ENCODE results near the gene B3GALT5.

- no peak for TF ChIP-seq CTCF (optimal IDR thresholded peaks at IDR 0.05 in 1 of 3, IDR thresholded peaks at IDR 0.05 in 1 of 3, conservative IDR thresholded peaks at IDR 0.05 in 1 of 3; ENCODE audit: extremely low read depth in 1 of 3, insufficient read depth in 2 of 3, low read length in 3 of 3)
- no peak for TF ChIP-seq EZH2 (IDR thresholded peaks at IDR 0.05; ENCODE audit: low read length)
These were observed 21.8 kb downstream of the B3GALT5 start for GRCh38 chr21:39634507-39634906.
